Dermis blood vessel endothelial cell (primary cell): Measurements from ENCODE around the gene DNAJC28. TPM values are rescaled to one million over a fixed set of nuclear protein-coding genes. Genes with fewer than 3 reads are reported as not detected.
"Not testable (repeated sequence)": the region's sequence is repeated elsewhere in the genome, so short reads cannot be mapped to it uniquely, and the experiment has no call there.

Experiments
- DNase-seq: peaks from one replicate; pipeline ENCODE4 v3.0.0; 2010
- total RNA-seq: library from RNA; depleted of rRNA; stranded (reverse); fragments of >200 nt; gene quantifications from 2 replicates; pipeline ENCODE4 v1.2.3, GENCODE V29; 2014

Gene DNAJC28, protein sequence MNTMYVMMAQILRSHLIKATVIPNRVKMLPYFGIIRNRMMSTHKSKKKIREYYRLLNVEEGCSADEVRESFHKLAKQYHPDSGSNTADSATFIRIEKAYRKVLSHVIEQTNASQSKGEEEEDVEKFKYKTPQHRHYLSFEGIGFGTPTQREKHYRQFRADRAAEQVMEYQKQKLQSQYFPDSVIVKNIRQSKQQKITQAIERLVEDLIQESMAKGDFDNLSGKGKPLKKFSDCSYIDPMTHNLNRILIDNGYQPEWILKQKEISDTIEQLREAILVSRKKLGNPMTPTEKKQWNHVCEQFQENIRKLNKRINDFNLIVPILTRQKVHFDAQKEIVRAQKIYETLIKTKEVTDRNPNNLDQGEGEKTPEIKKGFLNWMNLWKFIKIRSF
- 1.9 and 2.6 TPM in 2 replicates for total RNA-seq

DNA sequence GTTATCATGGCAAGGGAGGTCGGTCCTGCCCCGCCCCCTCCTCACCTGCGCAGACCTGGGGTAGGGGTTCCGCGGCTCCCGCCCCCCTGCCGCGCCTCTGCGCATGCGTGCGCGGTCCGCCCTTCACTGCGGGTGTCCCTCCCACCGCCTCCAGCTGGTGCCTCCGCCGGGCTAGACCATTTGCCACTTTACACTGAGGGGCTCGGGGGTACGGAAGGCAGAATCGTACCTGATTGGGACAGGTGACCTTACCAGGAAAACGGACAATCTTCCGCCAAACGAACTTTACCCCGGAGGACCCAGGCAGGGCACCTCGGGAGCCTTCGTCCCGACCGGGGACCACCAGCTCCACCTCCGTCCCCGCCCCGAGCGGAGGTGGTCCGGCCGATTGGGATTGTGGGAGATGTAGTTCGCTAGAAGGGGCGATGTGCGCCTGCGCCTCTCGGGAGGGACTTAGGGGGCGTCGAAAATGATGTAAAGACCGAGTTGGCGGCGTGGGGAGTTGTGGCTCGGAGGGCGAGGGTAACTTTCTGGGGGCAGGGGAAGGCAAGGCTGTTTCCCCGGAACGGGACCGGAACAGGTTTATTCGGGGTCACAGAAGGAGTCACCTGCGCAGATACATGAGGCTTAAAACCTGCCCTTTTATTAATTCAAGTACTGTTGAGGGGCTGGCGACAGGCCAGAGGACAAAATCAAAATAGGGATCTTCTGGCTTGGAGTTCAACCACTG, at the start of gene DNAJC28:
TSS of gene DNAJC28 (minus strand) at position 344 of the 730 bp plus-strand sequence. CDS start 2,323 bp downstream, outside the sequence.
- DNase-seq: peak; percentile 96

DNA sequence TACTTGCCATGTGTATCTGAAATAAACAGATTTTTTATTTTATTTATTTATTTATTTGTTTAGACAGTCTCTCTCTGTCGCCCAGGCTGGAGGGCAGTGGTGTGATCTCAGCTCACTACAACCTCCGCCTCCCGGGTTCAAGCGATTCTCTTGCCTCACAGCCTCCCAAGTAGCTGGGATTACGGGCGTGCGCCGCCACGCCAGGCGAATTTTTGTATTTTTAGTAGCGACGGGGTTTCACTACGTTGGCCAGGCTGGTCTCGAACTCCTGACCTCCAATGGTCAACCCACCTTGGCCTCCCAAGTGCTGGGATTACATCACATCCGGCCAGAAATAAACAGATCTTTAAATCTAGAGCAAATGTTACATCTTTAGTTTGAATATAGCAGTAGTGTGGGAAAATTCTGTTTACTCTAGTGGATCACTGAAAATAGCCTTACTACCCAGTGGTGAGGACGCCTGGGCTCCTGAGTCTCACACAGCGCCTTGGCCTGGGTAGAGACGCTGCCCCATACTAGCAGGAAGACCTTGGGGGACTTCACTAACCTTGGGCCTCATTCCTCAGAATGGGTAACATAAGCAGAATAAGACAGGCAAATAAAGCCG, 49.7 kb upstream of the DNAJC28 start:
- peak; percentile 41 for DNase-seq

DNA sequence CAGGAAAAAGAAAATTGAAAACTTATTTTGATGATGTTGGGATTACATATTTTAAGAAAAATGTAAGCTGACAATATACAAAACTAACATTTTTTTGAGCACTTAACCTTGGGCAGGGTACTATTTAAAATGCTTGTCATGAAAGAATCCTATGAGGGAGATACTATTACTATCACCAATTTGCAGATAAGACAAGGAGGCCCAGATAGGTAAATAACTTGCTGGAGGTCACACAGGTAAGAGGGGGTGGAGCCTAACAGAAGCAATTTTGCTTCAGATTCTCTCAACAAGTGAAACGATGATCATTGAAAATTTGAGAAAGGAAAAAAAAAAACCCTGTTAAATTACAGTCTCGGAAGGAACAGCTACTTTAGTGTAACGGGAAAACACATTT, 49.2 kb upstream of the DNAJC28 start:
- DNase-seq: no peak

DNA sequence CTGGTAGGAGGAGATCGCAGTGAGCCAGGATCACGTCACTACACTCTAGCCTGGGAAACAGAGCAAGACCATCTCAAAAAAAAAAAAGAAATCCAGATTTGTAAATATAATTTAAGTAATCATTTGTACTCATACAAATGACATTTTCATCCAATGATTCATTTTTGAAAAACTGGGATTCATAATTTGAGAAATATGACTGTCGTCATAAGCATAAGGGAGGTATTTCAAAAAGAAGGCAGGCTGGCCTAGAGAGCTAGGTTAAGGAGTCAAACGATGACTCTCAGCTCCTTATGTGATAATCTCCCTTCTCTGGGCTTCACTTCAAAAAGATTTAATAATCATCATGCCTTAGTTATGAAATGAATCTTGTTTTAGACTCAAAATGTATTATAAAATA, 48.1 kb upstream of the DNAJC28 start:
- no peak for DNase-seq

DNA sequence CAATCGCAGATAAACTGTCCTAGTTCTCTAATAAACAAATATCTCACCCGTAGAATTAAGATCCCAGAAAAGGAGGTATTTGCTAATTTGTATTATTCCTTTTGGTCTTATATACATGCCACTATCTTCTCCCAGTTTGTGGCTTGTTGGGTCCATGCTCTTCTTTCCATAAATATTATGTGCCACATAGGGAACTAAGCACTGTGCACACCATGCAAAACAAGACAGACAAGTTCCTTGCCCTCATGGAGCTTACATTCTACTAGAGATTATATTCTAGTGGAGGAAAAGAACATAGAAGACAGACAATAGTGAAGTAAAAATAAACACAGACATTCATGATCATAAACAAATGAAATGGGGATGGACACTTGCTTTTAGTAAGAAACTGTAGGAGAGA, 45.7 kb upstream of the DNAJC28 start:
- DNase-seq: no peak

DNA sequence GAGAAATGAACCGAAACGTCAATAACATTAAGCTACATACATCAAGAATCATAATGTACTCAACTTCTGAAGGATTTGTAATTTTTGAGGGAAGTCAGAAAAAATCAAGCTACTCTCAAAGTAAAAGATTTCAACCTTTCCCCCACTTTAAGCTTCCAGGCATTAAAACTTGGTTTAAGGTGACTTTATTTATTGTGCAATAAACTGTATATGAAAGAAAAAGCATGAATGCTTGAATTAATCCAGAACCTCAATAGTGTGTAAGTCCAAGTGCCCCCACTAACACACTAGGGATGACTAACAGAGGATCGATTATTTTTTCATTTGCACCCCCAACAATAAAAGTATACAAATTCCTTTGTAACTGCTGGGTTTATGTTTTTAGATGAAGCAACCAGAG, 39.5 kb upstream of the DNAJC28 start:
- DNase-seq: no peak

DNA sequence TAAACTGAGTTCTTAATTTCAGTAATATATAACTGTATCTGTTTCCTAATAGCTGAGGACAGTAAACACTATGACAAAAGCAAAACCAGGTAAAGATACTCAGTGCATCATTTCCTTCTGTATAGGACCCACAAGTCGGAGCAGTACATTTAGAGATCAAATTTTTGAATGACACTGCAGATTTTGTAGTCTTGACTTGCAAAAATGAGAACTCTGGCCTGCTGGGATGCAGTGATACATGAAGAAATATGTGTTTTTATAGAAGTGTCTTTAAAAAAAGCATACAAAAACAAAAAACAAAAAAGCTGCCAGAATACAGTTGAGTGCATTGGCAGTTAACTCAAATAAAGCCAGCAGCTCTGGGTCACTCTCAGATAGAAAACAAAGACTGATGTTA, 31.4 kb upstream of the DNAJC28 start:
- no peak for DNase-seq

DNA sequence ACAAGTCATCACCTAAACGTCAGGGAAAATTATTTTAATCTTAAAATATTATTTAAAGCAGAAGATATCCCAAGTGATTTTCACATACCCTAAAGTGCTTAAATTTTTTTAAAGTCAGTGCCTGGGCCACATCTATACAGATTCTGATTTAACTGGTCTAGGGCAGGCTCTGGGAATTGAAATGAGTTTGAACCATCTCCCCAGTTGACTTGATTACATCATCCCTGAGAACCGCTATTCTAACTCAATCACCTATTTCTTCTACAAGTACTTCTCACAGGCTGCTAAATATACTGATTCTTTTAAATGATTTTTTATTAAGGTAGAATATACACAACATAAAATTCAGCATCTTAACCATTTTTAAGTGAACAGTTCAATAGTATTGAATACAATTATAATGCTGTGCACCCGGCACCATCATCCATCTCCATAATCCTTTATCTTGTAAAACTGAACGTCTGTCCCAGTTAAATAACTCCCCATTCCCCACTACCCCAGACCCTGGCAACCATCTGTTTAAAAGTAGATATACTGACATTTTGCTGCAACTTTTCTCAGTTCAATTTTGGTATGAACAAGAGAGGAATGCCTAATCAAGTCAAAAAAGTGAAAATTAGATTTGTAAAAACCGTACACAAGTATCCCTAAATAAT, 30.9 kb upstream of the DNAJC28 start:
- DNase-seq: no peak

DNA sequence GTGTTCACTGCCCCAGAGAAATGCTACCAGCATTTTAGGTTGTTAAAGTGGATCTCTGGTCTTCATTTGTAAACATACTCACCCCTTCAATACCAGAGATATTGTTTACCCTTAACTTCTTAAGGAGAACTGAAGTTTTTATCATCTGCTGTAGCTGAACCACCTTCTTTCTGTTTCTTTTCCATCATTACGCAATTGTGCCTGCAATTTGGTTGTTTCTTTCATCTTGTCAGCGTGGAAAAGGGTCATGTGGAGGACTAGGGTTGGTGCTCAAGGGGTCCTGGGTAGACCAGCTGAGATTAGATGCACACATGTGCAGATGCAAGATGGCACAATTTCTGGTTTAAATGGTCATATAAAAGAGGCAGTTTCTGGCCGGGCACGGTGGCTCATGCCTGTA, 27.4 kb upstream of the DNAJC28 start:
- DNase-seq: no peak

DNA sequence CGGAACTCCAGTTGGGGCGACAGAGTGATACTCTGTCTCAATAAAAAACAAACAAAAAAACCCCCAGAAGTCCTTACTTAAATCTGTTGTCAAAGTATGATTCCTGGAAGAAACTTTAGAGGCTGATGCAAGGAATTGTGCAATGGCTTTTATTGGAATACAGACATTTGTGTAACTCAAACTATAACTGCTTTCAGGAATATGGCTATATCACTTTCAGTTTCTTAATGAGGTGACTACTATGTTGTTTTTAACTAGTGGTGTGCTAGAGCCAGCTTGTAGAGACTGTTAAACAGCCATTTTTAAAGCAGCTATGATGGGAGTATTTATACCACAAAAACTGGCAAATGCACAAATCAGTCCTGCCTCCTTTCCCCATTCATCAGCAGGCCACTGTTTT, 22.7 kb upstream of the DNAJC28 start:
- DNase-seq: no peak

DNA sequence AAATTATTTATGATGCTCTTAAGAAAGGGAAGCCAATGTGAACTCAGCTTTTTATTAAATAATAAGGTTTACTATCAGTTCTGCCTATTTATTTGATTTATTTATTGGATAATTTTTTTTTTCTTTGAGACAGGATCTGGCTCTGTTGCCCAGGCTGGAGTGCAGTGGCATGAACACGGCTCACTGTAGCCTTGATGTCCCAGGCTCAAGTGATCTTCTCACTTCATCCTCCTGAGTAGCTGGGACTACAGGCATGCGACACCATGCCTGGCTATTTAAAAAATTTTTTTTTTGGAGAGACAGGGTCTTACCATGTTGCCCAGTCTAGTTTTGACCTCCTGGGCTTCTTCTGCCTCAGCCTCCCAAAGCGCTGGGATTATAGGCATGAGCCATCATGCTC, 21.0 kb upstream of the DNAJC28 start:
- no peak for DNase-seq

DNA sequence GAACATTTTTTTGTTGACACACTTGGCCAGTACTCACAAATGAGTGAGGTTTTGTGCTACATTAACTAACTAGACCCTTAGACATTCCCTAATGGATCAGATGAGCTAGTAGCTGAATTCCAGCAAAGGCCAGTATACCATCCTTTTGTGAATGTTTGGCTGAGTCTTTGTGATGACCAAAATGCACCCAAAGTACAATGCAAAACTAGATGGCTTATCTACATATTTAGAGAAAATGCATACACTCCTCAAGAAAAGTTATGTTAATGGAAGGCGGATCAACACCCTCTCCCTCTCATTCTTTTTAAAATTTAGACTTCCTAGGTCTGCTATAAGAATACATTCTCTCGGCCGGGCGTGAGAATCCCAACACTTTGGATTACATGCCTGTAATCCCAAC, 20.1 kb upstream of the DNAJC28 start:
- DNase-seq: no peak

DNA sequence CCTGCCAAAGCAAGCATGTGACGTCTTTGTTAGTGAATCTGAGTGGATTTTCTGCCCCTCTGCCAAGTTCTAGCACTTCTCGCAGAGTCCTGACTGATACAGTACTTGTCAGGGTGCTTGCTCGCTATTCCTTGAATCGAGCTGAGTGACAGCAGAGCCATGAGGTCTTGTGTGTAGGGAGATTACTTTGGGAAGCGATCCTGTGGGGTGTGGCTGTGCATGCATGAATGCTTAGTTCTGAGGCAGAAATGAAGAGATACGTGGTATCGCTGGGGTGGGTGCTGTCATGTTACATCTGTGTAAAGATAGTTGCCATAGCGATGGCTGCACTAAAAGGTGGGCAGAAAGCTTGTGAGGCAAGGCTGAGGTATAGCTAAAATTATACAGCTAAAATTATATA, 19.3 kb upstream of the DNAJC28 start:
- no peak for DNase-seq

DNA sequence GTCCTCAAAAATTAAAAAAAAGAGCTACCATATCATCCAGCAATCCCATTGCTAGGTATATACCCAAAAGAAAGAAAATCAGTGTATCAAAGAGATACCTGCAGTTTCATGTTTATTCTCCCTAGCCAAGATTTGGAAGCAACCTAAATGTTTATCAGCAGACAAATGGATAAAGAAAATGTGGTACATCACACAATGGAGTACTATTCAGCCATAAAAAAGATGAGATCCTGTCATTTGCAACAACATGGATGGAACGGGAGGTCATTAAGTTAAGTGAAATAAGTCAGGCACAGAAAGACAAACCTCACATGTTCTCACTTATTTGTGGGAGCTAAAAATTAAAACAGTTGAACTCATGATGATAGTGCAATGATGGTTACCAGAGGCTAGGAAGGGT, 15.5 kb upstream of the DNAJC28 start:
- not testable (repeated sequence) for DNase-seq

DNA sequence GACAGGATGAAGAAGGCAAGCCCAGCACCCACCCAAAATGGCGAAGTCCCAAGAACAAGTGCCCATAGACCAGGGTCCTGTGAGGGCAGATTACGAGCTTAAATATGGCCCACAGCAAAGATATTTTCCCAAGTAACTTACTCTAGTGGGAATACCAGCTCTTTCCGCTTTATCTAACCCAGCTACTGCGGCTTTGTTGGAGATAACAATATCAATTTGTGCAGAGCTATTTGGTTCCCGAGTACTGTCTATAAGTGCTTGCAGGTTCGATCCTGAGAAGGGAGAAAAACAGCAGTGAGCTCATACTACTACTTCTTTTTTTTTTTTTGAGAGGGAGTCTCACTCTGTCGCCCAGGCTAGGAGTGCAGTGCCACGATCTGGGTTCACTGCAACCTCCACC, 14.3 kb upstream of the DNAJC28 start:
- no peak for DNase-seq

DNA sequence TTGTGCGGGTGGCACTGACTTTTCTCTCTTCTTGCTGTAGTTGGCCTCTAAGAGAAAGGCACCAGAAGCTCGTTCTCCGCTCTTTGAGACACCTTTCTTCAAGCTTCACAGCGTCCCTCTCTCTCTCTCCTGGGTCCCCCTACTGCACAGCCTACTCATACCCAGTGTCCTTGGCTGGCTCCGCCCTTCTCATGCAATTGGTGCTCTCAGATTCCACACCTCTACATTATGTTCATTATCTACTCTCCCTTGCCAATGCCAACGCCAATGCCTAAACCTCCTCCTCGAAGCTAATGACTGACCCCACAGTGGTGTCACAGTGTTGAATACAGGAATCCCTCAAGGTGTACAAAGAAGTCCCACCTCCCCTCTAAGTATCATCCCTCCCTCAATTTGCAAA, 4.8 kb upstream of the DNAJC28 start:
- DNase-seq: no peak

DNA sequence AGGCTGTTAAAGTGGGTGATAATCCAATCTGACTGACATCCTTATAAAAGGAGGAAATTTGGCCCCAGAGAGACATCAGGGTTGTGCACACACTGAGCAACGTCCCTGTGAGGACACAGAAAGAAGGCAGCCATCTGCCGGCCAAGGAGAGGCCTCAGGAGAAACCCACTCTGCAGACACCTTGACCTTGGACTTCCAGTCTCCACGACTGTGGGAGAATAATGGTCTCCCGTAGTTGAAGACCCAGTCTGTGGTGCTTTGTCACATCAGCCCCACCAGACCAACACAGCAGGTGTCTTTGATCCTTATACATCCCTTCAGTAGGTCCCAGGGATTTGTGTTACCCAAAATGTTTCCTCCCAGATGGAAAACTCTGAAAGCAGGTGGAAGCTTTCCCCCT, 4.2 kb upstream of the DNAJC28 start:
- DNase-seq: no peak

DNA sequence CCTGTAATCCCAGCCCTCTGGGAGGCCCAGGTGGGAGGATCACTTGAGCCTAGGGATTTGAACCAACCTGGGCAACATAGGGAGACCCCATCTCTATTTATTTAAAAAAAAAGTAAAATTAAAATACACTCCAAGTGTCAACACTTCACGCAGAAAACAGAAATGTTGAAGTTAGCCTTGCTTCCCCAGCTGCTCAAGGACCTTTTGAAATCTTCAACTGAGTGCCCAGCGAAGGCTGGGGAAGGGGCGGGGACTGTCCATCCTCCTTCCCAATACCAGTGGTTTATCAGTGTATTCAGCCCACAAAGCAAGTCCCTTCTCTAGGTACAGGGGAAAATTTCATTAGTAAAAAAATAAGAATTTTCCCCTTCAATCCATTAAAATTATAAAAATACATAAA, 2.2 kb upstream of the DNAJC28 start:
- no peak for DNase-seq

DNA sequence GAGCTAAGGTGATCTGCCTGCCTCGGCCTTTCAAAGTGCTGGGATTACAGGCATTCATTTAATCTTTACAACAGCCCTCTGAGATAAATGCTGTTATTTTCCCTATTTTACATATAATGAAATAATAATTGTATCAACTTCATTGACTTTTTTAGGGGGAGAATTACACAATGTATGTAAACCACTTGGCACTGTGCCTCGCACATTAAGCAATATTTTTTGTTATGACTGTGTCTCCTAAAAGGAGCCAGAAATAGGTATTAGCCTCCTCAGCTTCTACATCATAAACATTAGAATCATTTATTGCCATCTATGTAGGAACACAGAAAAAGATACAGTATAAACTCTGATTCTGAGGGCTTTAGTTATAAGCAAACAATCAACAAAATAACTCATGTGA, 1.1 kb upstream of the DNAJC28 start:
- DNase-seq: no peak

DNA sequence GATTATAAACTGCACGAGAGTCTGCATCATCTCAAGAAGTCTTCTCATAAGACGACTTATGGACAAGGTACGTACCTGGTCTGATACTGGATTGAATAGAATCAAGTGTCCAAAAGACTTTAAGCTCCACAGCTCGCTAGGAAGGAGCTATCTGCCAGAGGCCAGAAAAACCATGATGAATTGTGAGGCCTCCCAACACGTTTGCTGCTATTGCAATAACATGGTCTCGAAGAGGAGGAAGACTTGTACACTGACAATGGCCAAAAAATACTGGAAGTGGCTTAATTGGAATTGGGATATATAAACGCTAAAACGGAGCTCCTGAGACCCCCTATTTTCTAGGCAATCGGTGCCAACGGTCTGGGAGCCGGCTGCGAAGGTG, 534 bp downstream of the DNAJC28 start:
- peak; percentile 25 for DNase-seq

DNA sequence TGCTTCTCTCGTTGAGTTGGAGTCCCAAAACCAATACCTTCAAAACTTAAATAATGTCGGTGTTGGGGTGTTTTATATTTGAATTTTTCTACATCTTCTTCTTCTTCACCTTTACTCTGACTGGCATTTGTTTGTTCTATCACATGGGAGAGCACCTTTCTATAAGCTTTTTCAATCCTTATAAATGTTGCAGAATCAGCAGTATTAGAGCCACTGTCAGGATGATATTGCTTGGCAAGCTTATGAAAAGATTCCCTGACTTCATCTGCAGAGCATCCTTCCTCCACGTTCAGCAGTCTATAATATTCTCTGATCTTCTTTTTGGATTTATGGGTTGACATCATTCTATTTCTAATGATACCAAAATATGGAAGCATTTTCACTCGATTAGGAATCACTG, 2.6 kb downstream of the DNAJC28 start:
- DNase-seq: no peak

DNA sequence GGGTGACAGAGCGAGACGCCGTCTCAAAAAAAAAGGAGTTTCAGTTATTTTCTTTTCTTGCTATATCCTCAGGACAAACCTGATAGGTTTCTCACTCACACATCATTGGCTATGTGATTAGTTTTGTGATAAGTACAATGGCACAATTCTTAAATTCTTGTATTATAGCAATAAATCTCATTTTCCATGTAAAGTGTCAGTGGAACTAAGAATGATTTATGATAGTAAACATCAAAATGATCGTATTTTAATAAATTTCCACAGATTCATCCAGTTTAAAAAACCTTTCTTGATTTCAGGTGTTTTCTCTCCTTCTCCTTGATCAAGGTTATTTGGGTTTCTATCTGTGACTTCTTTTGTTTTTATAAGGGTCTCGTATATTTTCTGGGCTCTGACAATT, 3.5 kb downstream of the DNAJC28 start:
- no peak for DNase-seq

DNA sequence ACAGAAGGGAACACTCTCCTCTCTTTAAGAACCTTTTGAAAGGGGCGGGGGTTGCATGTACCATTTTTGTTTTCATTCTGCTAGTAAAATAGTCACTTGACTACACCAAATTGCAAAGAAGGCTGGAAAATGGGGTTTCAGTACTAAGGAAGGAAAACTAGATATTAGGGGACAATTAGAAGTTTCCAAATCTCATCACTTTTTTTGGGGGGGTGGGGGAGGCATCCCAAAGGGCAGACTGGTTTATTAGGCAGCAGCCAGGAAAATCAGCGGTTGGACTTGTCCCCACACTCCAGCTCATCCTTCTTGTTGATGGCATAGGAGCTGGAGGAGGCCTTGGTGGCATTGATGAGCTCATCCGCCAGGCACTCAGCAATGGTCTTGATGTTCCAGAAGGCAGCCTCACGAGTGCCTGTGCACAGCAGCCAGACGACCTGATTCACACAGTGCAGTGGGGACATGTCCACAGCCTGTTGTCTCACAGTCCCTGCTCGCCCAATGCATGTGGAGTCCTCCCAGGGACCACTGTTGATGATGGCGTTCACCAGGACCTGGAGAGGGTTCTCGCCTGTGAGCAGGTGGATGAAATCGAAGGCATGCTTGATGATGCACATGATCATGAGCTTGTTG, 10.1 kb downstream of the DNAJC28 start:
- no peak for DNase-seq
